ENCODE data around the gene SYK.

SYK gene

DNA sequence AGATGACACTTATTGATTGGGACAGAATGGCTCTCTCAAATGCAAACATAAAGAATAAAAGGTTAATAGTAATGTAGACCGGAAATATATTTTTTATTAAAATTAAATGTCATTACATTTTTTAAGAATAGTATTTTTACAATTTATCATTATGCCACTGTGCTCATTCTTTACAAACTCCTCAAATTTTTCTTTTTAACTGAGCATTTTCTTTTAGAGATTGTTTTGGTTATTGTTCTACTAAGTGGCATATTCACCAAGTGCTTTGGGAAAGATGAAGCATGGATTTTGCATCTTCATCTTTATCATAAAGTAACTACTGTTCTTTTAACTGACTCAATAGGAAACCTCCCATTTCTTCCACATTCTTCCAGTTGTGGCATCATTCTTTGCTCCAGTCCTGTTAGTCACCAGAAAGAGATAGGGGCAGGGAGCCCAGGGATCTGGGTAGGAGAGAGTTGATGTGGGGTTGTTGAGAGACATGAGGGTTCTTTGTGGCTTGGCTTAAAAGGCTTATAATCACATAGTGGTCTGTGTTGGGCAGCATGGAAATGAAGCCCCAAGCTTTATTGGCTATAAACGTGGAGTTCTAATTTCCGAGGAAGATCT lies 69.8 kb downstream of the SYK start:
- ChIA-PET CTCF (interaction anchor here (1.0 to 2.3 kb wide), 5 partner anchors 14 to 731 kb away, joined by 4 to 10 read pairs (median 4); no protein-coding TSS in a partner anchor), POLR2A (no interaction called here)
- no peak for TF ChIP-seq ZNF529 (tag by site-specific recombination; IDR thresholded peaks at IDR 0.05; ENCODE audit: insufficient replicate concordance)
- no peaks in the 10 kb centered on the region for H3K4me1 ChIP-seq (ENCODE audit: control insufficient read depth, insufficient read depth, low read length)
- H3K27ac ChIP-seq (ENCODE audit: extremely low read depth, low read depth, low read length): no peak overlapping the region
- no peak overlapping the region for H3K4me3 ChIP-seq (ENCODE audit: low read depth, low read length)
- H3K9me3 ChIP-seq (ENCODE audit: control insufficient read depth, insufficient read depth, low read depth, low read length): no peaks in the 10 kb centered on the region
- peaks cover 4 to 27% of the 10 kb centered on the region in 2 experiments for H3K36me3 ChIP-seq (ENCODE audit: control insufficient read depth in 2 of 2, insufficient read depth in 1 of 2, low read length in 2 of 2)

DNA sequence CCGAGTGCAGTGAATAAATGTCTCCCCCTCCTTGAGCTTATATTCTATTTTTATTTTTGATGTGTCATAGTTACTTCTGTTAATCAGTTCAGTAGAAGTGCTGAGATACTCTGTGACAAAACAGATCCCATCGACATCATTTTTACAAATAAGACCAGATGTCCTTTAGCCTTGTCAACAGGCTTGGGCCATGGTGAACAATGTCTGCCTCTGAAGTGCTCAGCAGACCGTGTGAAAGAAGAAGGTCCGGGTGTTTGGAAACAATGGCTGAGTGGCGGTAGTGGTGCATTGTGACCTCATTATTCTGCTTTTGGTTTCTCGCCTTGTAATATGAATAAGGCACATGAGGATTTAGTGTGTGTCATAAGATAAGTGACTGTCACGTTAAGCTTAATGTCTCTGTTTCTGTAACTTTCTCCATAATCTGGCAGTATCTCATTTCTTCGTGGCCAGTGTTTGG lies 71.2 kb downstream of the SYK start:
- POLR2A ChIA-PET: no interaction called here
- Histone ChIP-seq H3K4me1 (ENCODE audit: control insufficient read depth, insufficient read depth, low read length) (no peaks in the 10 kb centered on the region), H3K9me3 (ENCODE audit: control insufficient read depth, insufficient read depth, low read depth, low read length) (no peaks in the 10 kb centered on the region), H3K4me3 (ENCODE audit: low read depth, low read length) (no peak overlapping the region), H3K36me3 (ENCODE audit: control insufficient read depth in 2 of 2, insufficient read depth in 1 of 2, low read length in 2 of 2) (peaks cover 4 to 27% of the 10 kb centered on the region in 2 experiments; a peak in 2 of 3 replicates), H3K27ac (ENCODE audit: extremely low read depth, low read depth, low read length) (no peak overlapping the region)
- CTCF ChIA-PET: interaction anchor here (0.7 kb wide), 2 partner anchors 117 to 189 kb away, joined by 3 read pairs; no protein-coding TSS in a partner anchor
- TF ChIP-seq ZNF692 (tag by site-specific recombination; IDR thresholded peaks at IDR 0.05) (no peak), ZSCAN4 (tag by site-specific recombination; IDR thresholded peaks at IDR 0.05) (no peak), GLI2 (tag by site-specific recombination; IDR thresholded peaks at IDR 0.05; ENCODE audit: borderline replicate concordance, low read depth) (no peak), SP3 (tag by site-specific recombination; IDR thresholded peaks at IDR 0.05) (no peak), ZNF426 (tag by site-specific recombination; IDR thresholded peaks at IDR 0.05) (no peak), ZNF830 (tag by site-specific recombination; IDR thresholded peaks at IDR 0.05; ENCODE audit: low read depth) (no peak), ZNF776 (tag by site-specific recombination; IDR thresholded peaks at IDR 0.05; ENCODE audit: borderline replicate concordance) (no peak), ZNF626 (tag by site-specific recombination; IDR thresholded peaks at IDR 0.05) (no peak)

DNA sequence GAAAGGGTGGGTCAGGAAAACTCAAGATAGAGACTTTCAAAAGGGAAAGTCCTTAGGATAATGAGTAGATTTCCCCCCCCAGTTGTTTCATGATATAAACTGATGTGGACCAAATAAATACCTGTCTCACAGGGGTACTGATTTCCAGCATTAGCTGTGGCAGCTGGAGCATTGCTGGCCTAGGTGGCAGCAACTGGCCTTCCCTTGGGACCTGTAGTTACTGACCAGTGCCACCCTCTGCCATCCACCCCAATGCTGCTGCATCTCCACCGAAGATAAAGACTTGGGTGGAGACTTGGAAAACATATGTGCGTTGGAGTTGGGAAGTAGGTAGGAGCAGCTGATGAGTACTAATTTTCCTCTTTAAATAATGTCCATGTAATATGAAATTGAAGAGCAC lies 71.8 kb downstream of the SYK start:
- TF ChIP-seq ZNF747 (tag by site-specific recombination; IDR thresholded peaks at IDR 0.05) (no peak), ZBTB21 (tag by site-specific recombination; IDR thresholded peaks at IDR 0.05) (no peak), TRIM28 (IDR thresholded peaks at IDR 0.05; ENCODE audit: borderline replicate concordance, low read length) (no peak), ZNF76 (tag by site-specific recombination; IDR thresholded peaks at IDR 0.05; ENCODE audit: borderline replicate concordance, low read depth) (no peak)
- peaks cover 4 to 33% of the 10 kb centered on the region in 2 experiments; a peak in 2 of 3 replicates for H3K36me3 ChIP-seq (ENCODE audit: control insufficient read depth in 2 of 2, insufficient read depth in 1 of 2, low read length in 2 of 2)
- CTCF ChIA-PET: no interaction called here
- POLR2A ChIA-PET: no interaction called here
- H3K27ac ChIP-seq (ENCODE audit: extremely low read depth, low read depth, low read length): no peak overlapping the region
- no peaks in the 10 kb centered on the region for H3K4me1 ChIP-seq (ENCODE audit: control insufficient read depth, insufficient read depth, low read length)
- no peaks in the 10 kb centered on the region for H3K9me3 ChIP-seq (ENCODE audit: control insufficient read depth, insufficient read depth, low read depth, low read length)
- H3K4me3 ChIP-seq (ENCODE audit: low read depth, low read length): no peak overlapping the region

GRCh38 chr9:90874194-90874593 lies 72.6 kb downstream of the SYK start:
- no peaks in the 10 kb centered on the region for H3K9me3 ChIP-seq (ENCODE audit: control insufficient read depth, insufficient read depth, low read depth, low read length)
- H3K4me3 ChIP-seq (ENCODE audit: low read depth, low read length): no peak overlapping the region
- peaks cover 4 to 39% of the 10 kb centered on the region in 2 experiments; a peak in 2 of 3 replicates for H3K36me3 ChIP-seq (ENCODE audit: control insufficient read depth in 2 of 2, insufficient read depth in 1 of 2, low read length in 2 of 2)
- ChIA-PET POLR2A (no interaction called here), CTCF (no interaction called here)
- no peaks in the 10 kb centered on the region for H3K4me1 ChIP-seq (ENCODE audit: control insufficient read depth, insufficient read depth, low read length)
- no peak overlapping the region for H3K27ac ChIP-seq (ENCODE audit: extremely low read depth, low read depth, low read length)
- TF ChIP-seq ZNF239 (tag by site-specific recombination; IDR thresholded peaks at IDR 0.05) (no peak), ZNF266 (tag by site-specific recombination; IDR thresholded peaks at IDR 0.05; ENCODE audit: low read depth) (no peak), ZNF324 (tag by site-specific recombination; IDR thresholded peaks at IDR 0.05) (no peak), SP7 (tag by site-specific recombination; IDR thresholded peaks at IDR 0.05) (no peak), ZNF416 (tag by site-specific recombination; IDR thresholded peaks at IDR 0.05) (no peak), ZNF18 (tag by site-specific recombination; IDR thresholded peaks at IDR 0.05) (no peak), ZFHX2 (tag by site-specific recombination; conservative IDR thresholded peaks at IDR 0.05) (no peak)

Data from HEK293 (cell line).